DOHH2 (cell line): ENCODE results near the gene PRSS38.

Experiments used
- H3F3A ChIP-seq: fragments of 200-600 bp; sonication (generic), shearing (Covaris generic); 2 replicates; pipeline ENCODE4 v1.6.0; 2016; ENCODE audit warnings: antibody characterized with exemption, mild to moderate bottlenecking; ENCODE audit not compliant: control insufficient read depth, insufficient read depth
- H3K27ac ChIP-seq: fragments of 200-600 bp; sonication (generic); 2 replicates; pipeline ENCODE4 v1.5.1; 2014; ENCODE audit warnings: low read depth, mild to moderate bottlenecking, low read length, moderate library complexity
- H3K27me3 ChIP-seq: fragments of 200-600 bp; sonication (generic); 2 replicates; pipeline ENCODE4 v1.6.1; 2014; ENCODE audit warnings: mild to moderate bottlenecking, low read length, mixed read lengths; ENCODE audit not compliant: control insufficient read depth
- H3K36me3 ChIP-seq: fragments of 200-600 bp; sonication (generic); 2 replicates; pipeline ENCODE4 v1.6.1; 2014; ENCODE audit warnings: mild to moderate bottlenecking, low read length, moderate library complexity, mixed read lengths; ENCODE audit not compliant: control insufficient read depth
- H3K4me1 ChIP-seq: fragments of 200-600 bp; sonication (generic); 2 replicates; pipeline ENCODE4 v1.6.1; 2014; ENCODE audit warnings: mild to moderate bottlenecking, low read length, mixed read lengths; ENCODE audit not compliant: control insufficient read depth
- H3K4me2 ChIP-seq: fragments of 200-600 bp; sonication (generic); 2 replicates; pipeline ENCODE4 v1.6.0; 2014; ENCODE audit warnings: mild to moderate bottlenecking, low read length, moderate library complexity
- H3K4me3 ChIP-seq: fragments of 200-600 bp; sonication (generic); 2 replicates; pipeline ENCODE4 v1.5.1; 2014; ENCODE audit warnings: mild to moderate bottlenecking, low read length, mixed read lengths
- H3K79me2 ChIP-seq: fragments of 200-600 bp; sonication (generic); 2 replicates; pipeline ENCODE4 v1.6.1; 2014; ENCODE audit warnings: mild to moderate bottlenecking, low read length, mixed read lengths; ENCODE audit not compliant: control insufficient read depth
- H3K9me2 ChIP-seq: fragments of 200-600 bp; sonication (generic); replicated peaks from 2 replicates; pipeline ENCODE4 v1.6.1; 2014; ENCODE audit warnings: mild to moderate bottlenecking, low read length, mixed read lengths; ENCODE audit not compliant: control insufficient read depth
- H3K9me3 ChIP-seq: fragments of 200-600 bp; sonication (generic); 2 replicates; pipeline ENCODE4 v1.6.1; 2014; ENCODE audit warnings: antibody characterized with exemption, low read length, mixed read lengths; ENCODE audit not compliant: control insufficient read depth, insufficient read depth
- H4K20me1 ChIP-seq: fragments of 200-600 bp; sonication (generic); 2 replicates; pipeline ENCODE4 v1.6.0; 2014; ENCODE audit warnings: low read depth, mild to moderate bottlenecking, antibody characterized with exemption, low read length, moderate library complexity; ENCODE audit not compliant: control insufficient read depth, insufficient read depth
- CTCF ChIP-seq: fragments of 200-600 bp; sonication (generic); IDR thresholded peaks from one replicate; pipeline ENCODE4 v1.5.1; 2014; ENCODE audit warnings: antibody characterized with exemption, mild to moderate bottlenecking, low read depth, low read length; ENCODE audit not compliant: poor library complexity, severe bottlenecking
- EZH2phosphoT487 ChIP-seq: fragments of 200-600 bp; sonication (generic); IDR thresholded peaks from 2 replicates; pipeline ENCODE4 v1.6.1; 2017; ENCODE audit warnings: borderline replicate concordance, mild to moderate bottlenecking, antibody characterized with exemption, low read length, moderate library complexity, mixed read lengths

PRSS38 gene

DNA sequence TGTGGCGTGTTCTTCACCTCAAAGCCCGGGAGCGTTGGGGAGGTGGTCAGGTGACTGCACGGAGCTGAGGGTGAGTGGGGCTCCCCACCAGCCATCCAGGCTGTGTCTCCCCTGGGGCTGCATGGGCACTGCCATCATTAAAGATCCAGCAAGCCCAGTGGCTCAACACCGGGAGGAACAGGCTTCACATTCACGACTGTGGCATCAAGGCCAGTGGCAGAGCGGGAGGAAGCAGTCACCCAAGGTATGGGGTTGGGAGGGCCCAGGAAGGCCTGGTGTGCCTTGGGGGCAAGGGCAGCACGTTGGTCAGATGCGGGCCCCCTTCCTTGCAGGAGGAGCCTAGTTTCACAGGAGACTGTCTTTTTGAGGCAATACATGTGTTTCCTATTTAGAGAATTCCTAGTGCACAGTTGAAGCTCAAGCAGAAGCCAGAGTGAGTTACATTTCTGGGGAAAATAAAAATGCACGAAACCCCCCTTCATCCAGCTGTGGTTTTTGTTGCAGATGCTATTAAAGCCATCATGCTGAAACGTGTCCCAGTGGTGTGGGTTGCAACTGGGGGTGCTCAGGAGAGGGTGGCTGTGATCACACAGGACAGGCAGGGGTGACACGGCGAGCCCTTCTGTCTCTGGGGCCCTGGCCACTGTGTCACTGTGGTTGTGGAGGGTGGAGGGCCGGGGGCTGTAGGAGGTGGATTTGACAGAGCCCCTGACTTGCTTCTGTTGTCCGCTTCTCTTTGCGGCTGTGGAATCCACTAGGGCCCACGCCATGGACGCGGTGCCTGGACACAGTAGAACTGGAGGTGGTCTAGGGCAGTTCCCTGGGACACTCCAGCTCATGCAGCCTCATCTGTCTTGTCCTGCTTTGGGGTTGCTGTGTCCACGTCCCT, 46.2 kb upstream of the PRSS38 start:
- Histone ChIP-seq H3K27ac (no peak overlapping the region), H3K79me2 (no peaks in the 10 kb centered on the region), H3K4me3 (no peak overlapping the region), H4K20me1 (peaks cover 6% of the 10 kb centered on the region; the same call in 1 of the 2 replicates), H3K27me3 (no peaks in the 10 kb centered on the region), H3F3A (no peaks in the 10 kb centered on the region), H3K4me1 (no peaks in the 10 kb centered on the region), H3K36me3 (peaks cover 24% of the 10 kb centered on the region), H3K9me2 (no peaks in the 10 kb centered on the region), H3K9me3 (no peaks in the 10 kb centered on the region), H3K4me2 (no peak overlapping the region)
- no peak for TF ChIP-seq CTCF
- TF ChIP-seq EZH2phosphoT487: no peak

GRCh38 chr1:227769936-227770494, 45.5 kb upstream of the PRSS38 start:
- H3K4me1 ChIP-seq: no peaks in the 10 kb centered on the region
- no peaks in the 10 kb centered on the region for H3K9me3 ChIP-seq
- no peak overlapping the region for H3K27ac ChIP-seq
- H3K4me3 ChIP-seq: no peak overlapping the region
- no peaks in the 10 kb centered on the region for H3K9me2 ChIP-seq
- H3K79me2 ChIP-seq: no peaks in the 10 kb centered on the region
- H3K4me2 ChIP-seq: no peak overlapping the region
- no peaks in the 10 kb centered on the region for H3F3A ChIP-seq
- peaks cover 24% of the 10 kb centered on the region for H3K36me3 ChIP-seq
- peaks cover 6% of the 10 kb centered on the region; the same call in 1 of the 2 replicates for H4K20me1 ChIP-seq
- TF ChIP-seq CTCF: no peak
- TF ChIP-seq EZH2phosphoT487: no peak
- no peaks in the 10 kb centered on the region for H3K27me3 ChIP-seq

- Histone ChIP-seq H3K4me2 (no peak overlapping the region), H4K20me1 (peaks cover 6% of the 10 kb centered on the region; the same call in 1 of the 2 replicates), H3K27me3 (no peaks in the 10 kb centered on the region), H3K9me3 (no peaks in the 10 kb centered on the region), H3K79me2 (no peaks in the 10 kb centered on the region), H3F3A (no peaks in the 10 kb centered on the region), H3K4me1 (no peaks in the 10 kb centered on the region), H3K36me3 (peaks cover 24% of the 10 kb centered on the region), H3K27ac (no peak overlapping the region), H3K9me2 (no peaks in the 10 kb centered on the region), H3K4me3 (no peak overlapping the region)
- TF ChIP-seq EZH2phosphoT487 (no peak), CTCF (no peak)
These were observed 44.7 kb upstream of the PRSS38 start for GRCh38 chr1:227770812-227771211.
